ENCODE data around the gene PDGFD.

PDGFD gene

DNA sequence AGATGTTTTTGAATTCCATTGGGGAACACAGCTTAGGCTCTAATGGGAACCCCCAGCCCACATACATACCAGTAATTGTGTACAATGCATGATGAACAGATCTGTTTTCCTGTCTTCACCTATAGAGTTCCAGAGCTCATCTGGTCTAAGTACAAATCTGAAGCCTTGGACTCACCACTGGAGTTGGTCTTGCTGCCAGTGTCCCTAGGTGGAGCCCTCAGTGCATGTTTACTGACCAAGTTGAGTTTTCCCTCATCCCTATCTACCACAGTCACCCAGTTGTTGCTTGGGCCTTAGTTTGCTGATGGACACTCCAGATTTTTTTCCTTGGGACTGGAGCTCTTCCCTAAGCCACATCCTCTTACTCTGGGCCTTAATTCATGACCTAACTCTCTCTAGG lies 286.7 kb downstream of the PDGFD start:
- TF ChIP-seq CTCF (IDR thresholded peaks at IDR 0.05) = no peak

GRCh38 chr11:103875855-103876510 lies 288.0 kb downstream of the PDGFD start:
- TF ChIP-seq CTCF (IDR thresholded peaks at IDR 0.05) = no peak

GRCh38 chr11:103872748-103873147 lies 291.2 kb downstream of the PDGFD start:
- TF ChIP-seq CTCF (IDR thresholded peaks at IDR 0.05) = no peak

- no peak for TF ChIP-seq CTCF (IDR thresholded peaks at IDR 0.05)
These were observed 291.9 kb downstream of the PDGFD start for GRCh38 chr11:103871923-103872551.

DNA sequence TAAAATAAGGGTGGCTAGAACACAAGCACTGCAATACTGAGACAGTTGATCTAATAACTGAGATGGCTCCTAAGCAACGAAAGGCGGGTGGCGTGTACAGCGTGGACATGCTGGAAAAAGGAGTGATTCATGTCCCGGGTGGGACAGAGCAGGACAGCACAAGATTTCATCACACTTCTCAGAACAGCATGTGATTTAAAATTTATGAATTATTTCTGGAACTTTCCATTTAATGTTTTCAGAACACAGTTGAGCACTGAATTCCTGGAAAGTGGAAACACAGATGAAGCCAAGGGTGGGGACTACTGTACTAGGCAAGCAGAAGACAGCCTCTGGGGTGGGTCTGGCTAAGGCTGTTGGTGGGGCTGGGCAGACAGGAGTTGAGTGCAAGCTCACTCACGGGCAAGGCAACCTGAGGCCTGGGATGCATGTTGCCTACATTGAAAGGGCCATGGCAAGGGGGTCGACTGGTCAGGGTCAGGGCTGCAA lies 293.1 kb downstream of the PDGFD start:
- no peak for TF ChIP-seq CTCF (IDR thresholded peaks at IDR 0.05)

DNA sequence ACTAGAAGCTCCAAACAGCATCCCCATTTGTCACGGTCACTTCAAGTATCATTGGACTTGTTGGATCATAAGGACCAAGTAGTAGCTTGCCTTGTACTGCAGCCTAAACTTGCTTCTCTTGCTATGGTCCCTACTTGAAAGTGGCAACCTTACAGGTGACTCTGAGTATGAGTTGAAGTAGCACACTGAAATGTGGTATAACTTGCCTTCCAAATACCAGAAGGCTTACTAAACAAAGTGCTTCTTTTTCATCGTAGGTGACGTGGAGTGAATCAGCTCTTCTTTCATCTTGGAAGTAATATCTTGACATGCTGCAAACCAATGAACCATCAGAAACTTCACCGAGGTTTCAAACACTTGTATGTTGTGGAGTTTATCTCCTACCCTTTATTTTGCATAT lies 296.5 kb downstream of the PDGFD start:
- TF ChIP-seq CTCF (IDR thresholded peaks at IDR 0.05) = no peak

DNA sequence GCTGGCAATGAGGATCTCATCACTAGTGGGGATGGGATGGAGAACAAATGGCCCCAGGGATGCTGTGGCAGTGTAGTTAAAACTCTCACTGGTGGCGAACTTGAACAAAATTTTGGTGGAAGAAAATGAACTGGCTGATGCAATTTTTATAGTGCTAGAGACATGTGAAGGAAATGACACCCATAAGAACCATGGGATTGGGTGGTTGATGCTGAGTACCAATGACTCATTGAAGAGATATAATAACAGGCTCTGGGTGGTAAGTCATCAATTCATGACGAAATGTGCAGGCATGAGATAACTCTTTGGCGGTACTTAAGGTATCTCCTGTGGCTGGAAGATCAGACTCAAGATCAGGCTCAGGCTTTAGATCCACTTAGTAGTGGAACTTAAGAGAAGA lies 300.4 kb downstream of the PDGFD start:
- no peak for TF ChIP-seq CTCF (IDR thresholded peaks at IDR 0.05)
